ENCODE results near the gene GRIA4. TPM values are rescaled to one million over a fixed set of nuclear protein-coding genes. Genes with fewer than 3 reads are reported as not detected.

Gene GRIA4
- total RNA-seq: not detected

DNA sequence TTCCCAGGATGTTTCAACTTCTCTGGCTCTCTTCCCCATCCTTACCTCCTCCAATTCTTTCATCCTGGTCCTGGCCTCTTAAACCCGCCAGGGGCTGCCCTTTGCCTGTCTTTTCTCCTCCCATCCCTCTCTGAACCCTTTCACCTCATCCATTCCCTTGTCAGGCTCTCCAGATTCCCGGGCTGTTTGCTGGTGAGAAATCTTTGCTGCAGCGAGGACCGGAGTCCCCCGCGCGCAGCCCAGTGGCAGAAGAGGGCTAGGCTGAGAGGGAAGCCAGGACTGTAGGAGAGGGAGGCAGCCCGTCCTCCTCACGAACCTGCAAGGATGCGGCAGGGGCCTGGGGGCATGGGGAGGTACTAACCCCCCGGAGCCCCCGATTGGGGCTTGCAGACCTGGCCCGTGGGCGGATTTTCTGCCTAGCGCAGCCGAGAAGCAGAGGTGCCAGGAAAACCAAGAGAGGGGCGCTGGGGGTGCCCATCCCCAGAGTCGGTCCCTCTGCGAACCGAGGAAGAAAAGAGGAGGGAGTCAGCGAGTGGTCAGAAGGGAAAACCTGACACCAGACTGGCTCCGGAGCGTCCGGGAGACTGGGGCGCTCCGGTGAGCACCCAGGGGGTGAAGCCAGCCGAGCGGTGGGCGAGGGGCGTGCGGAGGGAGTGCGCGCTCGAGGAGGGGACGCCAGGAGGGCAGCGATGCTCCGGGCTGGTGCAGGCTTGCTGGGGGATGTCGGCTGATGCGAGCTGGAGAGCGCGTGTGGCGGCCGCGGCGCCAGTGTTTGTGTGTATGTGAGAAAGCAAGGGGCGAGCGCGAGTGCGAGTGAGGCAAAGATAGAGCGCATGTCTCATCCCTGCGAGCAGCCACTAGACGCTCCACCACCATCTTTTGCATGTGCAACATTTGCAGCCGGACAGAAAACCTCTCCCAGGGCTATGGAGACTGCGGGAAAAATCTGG, at the start of gene GRIA4:
GRIA4 (plus strand) TSS at position 242 of the 950 bp plus-strand sequence. CDS start 925 bp downstream, outside the sequence.
- no peak for TF ChIP-seq POLR2A (IDR thresholded peaks at IDR 0.05)
- TF ChIP-seq EP300 (IDR thresholded peaks at IDR 0.05): no peak
- TF ChIP-seq, protein P1, sequence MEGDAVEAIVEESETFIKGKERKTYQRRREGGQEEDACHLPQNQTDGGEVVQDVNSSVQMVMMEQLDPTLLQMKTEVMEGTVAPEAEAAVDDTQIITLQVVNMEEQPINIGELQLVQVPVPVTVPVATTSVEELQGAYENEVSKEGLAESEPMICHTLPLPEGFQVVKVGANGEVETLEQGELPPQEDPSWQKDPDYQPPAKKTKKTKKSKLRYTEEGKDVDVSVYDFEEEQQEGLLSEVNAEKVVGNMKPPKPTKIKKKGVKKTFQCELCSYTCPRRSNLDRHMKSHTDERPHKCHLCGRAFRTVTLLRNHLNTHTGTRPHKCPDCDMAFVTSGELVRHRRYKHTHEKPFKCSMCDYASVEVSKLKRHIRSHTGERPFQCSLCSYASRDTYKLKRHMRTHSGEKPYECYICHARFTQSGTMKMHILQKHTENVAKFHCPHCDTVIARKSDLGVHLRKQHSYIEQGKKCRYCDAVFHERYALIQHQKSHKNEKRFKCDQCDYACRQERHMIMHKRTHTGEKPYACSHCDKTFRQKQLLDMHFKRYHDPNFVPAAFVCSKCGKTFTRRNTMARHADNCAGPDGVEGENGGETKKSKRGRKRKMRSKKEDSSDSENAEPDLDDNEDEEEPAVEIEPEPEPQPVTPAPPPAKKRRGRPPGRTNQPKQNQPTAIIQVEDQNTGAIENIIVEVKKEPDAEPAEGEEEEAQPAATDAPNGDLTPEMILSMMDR (IDR thresholded peaks at IDR 0.05): no peak
- 1 to 2% methylated on average over 54 of the region's 54 CpGs for WGBS, 2 donors
- peaks cover 0 to 26% (median 2%) of the 10 kb centered on the region in 4 donors for H3K4me1 ChIP-seq
- peaks cover 0 to 26% of the 10 kb centered on the region in 2 donors for H3K27me3 ChIP-seq
- no peak within 1 kb of the TSS for H3K27ac ChIP-seq
- H3K36me3 ChIP-seq: no peaks in the 10 kb centered on the region
- peak in 1 of 2 donors; percentile 14 for DNase-seq (ENCODE audit: low spot score in 2 of 2)
- peak within 1 kb of the TSS; percentile 9 to 56 (median 30) for H3K4me3 ChIP-seq
- H3K9me3 ChIP-seq: no peaks in the 10 kb centered on the region

DNA sequence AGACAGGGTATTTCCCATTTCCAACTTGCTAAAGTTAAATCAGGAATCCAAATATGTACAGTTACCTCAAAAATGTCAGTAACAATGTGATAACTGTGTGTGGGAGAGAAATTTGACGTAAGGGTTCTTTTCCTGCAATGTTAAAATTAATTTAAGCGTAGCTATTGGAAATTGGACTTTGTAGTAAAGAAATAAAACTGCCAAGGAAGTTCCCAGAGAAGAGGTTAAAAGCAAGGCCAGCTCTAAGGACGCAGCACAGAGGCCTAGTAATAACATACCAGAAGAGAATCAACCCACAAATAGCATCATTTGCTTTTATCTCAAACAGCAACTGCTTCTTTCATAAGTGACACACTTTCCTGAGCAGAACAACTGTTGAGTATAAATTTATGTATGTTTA, 36.8 kb upstream of the GRIA4 start:
- Histone ChIP-seq H3K27me3 (no peaks in the 10 kb centered on the region), H3K9me3 (no peaks in the 10 kb centered on the region), H3K4me1 (no peaks in the 10 kb centered on the region), H3K27ac (no peak overlapping the region), H3K4me3 (no peak overlapping the region), H3K36me3 (no peaks in the 10 kb centered on the region)
- DNase-seq (ENCODE audit: low spot score in 2 of 2): no peak
- 40 to 41% methylated on average over 3 of the region's 3 CpGs for WGBS, 2 donors
- TF ChIP-seq, protein P1 (IDR thresholded peaks at IDR 0.05): no peak
- TF ChIP-seq POLR2A (IDR thresholded peaks at IDR 0.05) (no peak), EP300 (IDR thresholded peaks at IDR 0.05) (no peak)

DNA sequence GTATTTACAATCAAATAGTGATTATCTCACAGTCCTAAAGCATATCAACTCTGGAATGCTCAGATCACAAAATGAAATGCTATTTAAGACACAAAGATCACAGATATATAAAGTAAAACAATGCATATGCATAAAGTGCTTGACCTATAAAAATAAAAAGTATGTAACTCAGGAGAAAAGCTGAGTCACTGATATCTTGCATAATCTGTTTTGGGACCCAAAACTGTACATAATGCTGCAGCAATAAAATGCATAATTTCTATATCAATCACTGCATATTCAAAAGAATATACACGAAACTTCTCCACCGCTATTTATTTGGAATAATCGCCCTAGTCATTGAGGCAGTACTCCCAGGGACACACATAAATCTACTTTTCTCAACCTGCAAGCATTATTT, 34.9 kb upstream of the GRIA4 start:
- 91 to 93% methylated on average over 3 of the region's 3 CpGs for WGBS, 2 donors
- Histone ChIP-seq H3K27me3 (no peaks in the 10 kb centered on the region), H3K27ac (no peak overlapping the region), H3K4me1 (no peaks in the 10 kb centered on the region), H3K36me3 (no peaks in the 10 kb centered on the region), H3K4me3 (no peak overlapping the region), H3K9me3 (no peaks in the 10 kb centered on the region)
- no peak for DNase-seq (ENCODE audit: low spot score in 2 of 2)
- TF ChIP-seq, protein P1 (IDR thresholded peaks at IDR 0.05): no peak
- no peak for TF ChIP-seq POLR2A (IDR thresholded peaks at IDR 0.05)
- TF ChIP-seq EP300 (IDR thresholded peaks at IDR 0.05): no peak

DNA sequence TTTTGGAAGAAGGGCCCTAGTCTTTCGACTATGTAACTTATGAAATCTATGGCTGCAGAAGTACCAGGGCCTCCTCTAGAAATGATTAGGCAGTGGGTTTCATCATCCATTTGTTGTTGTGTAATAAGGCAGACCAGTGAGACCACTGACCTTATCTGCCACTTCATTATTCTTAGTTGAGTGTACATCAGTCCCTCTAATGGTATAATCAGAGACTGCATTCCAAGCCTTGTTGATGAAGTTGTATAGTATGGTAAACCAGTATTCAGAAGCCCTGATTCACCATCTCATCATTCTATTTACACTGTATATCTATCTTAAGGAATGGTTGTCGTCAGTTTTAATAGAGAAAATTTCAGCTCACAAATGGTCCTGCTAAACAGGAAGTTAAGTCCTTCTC, 32.2 kb upstream of the GRIA4 start:
- Histone ChIP-seq H3K27me3 (no peaks in the 10 kb centered on the region), H3K4me3 (no peak overlapping the region), H3K36me3 (no peaks in the 10 kb centered on the region), H3K27ac (no peak overlapping the region), H3K4me1 (no peaks in the 10 kb centered on the region), H3K9me3 (no peaks in the 10 kb centered on the region)
- no peak for TF ChIP-seq POLR2A (IDR thresholded peaks at IDR 0.05)
- TF ChIP-seq EP300 (IDR thresholded peaks at IDR 0.05): no peak
- TF ChIP-seq, protein P1 (IDR thresholded peaks at IDR 0.05): no peak
- no peak for DNase-seq (ENCODE audit: low spot score in 2 of 2)
- WGBS, 2 donors: 83 to 88% methylated on average over 2 of the region's 2 CpGs

DNA sequence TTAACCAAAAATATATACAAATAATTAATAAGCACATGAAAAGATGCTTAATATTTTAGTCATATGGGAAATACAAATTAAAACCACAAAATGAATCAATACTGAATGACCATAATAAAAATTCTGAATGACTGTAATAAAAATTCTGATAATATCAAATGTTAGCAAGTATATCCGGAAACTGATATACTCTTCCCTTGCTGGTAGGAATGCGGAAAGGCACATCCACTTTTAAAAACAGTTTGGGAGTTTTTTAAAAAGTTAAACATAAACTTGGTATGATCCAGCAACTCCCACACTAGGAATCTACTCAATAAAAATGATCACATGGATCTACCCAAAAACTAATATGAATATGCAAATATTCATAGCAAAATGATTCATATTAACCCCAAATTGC, 30.8 kb upstream of the GRIA4 start:
- no peaks in the 10 kb centered on the region for H3K4me1 ChIP-seq
- TF ChIP-seq EP300 (IDR thresholded peaks at IDR 0.05): no peak
- no peak for TF ChIP-seq POLR2A (IDR thresholded peaks at IDR 0.05)
- TF ChIP-seq, protein P1 (IDR thresholded peaks at IDR 0.05): no peak
- no peaks in the 10 kb centered on the region for H3K9me3 ChIP-seq

More for the DNA sequence above, 30.8 kb upstream of the GRIA4 start:
- Histone ChIP-seq H3K4me3 (no peak overlapping the region), H3K27me3 (no peaks in the 10 kb centered on the region), H3K36me3 (no peaks in the 10 kb centered on the region), H3K27ac (no peak overlapping the region)
- WGBS, 2 donors: 89 to 92% methylated on average over 2 of the region's 2 CpGs
- DNase-seq (ENCODE audit: low spot score in 2 of 2): no peak
